Stimulated activated CD4-positive, alpha-beta T cell treated with anti-CD3 and anti-CD28 coated beads, Interleukin-4, amount 100 ng/mL, for 1 hour (primary cell): ENCODE data around the gene SLC1A3.

Experiments
- DNase-seq: peaks from one replicate; pipeline ENCODE4 v3.0.0-alpha.2; 2020

The SLC1A3 gene

GRCh38 chr5:36658038-36658756 lies 51.8 kb downstream of the SLC1A3 start:
- no peak for DNase-seq

GRCh38 chr5:36659411-36659810 lies 53.0 kb downstream of the SLC1A3 start:
- no peak for DNase-seq

- DNase-seq: no peak
Measured at GRCh38 chr5:36660397-36661049, 54.1 kb downstream of the SLC1A3 start.

- no peak for DNase-seq
Measured at GRCh38 chr5:36661456-36662220, 55.2 kb downstream of the SLC1A3 start.

- no peak for DNase-seq
Measured at GRCh38 chr5:36662291-36662851, 56.0 kb downstream of the SLC1A3 start.

- no peak for DNase-seq
Measured at GRCh38 chr5:36664766-36665165, 58.4 kb downstream of the SLC1A3 start.

DNA sequence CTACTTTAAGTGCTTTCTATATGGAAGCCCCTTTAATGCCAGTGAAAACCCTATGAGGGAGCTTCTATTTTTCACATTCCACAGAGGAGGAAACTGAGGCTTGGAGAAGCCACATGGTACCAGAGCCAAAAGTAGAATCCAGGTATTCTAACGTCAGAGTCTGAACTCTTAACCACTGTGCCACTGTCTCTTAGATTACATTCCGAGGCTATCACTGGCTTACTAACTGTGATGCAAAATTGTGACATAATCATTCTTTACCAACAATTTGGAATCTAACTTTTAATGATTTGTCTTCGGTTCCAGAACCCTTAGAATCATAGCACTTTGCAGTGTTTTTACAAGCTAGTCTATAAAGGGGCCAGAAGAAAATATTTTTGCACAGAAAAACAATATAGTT lies 59.2 kb downstream of the SLC1A3 start:
- DNase-seq: no peak

GRCh38 chr5:36666274-36666673 lies 59.9 kb downstream of the SLC1A3 start:
- DNase-seq: no peak

DNA sequence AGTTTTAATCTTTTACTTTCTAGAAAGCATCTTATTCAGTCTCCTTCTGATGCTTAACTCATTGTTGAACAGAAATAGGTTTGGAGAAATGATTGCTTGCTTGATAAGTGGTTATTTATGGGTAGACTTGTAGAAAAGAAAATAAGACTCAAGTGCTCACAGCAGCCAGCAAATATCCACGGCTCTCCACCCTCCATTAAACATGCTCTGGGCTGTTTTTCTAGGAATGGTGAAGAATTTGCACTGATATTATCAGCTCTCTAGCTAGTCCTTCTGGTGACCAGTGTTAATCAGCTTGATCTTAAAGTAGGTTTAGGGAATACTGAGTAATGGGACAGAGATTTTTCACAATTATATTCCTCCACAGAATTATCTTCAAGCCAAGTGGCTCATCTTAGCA lies 60.6 kb downstream of the SLC1A3 start:
- no peak for DNase-seq

- DNase-seq: no peak
Measured at GRCh38 chr5:36667824-36668223, 61.4 kb downstream of the SLC1A3 start.

DNA sequence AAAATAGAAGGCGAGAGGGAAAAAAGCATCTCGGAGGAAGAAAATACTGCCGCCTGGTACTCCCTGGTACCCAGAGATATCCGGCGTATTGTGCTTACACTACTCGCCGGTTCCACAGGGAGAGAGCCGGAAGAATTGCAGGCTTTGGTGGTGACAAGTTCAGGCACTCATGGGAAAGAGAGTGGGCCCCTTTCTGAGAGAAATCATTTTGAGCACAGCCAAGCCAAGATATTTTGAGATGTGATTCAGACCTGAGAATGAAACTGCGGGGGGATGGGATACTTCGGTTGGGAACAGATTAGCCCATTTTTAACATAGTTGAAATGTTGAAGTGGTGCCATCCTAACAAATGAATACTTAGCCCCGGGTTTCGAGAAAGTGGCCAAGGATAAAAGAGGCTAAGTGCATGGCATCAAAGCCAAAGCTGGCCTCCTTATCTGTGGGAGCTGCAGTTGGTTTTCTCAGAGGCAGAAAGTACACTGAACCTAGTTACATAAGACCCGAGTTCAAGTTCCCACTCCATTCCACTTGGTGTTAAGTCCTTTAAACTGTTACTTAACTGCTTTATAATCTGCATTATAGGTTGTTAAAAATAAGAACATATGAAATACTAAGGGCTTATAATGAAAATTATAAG lies 62.7 kb downstream of the SLC1A3 start:
- no peak for DNase-seq

DNA sequence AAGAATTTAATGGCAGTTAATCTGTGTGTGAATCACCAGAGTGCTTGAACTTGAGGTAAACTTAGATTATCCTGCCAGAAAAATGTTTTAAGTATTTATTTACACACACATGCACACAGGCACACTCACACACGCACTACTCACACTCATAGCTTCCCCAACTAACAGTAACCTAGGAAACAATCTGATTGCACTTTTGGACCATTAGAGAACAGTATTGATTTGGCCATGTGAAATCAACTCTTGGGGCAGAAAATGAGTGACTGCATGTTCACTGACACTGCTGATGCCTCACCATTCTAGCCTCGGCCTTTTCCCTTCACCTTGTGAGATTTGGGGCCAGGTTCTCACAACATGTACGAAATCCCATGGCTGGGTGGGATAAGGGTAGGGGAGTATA lies 64.1 kb downstream of the SLC1A3 start:
- no peak for DNase-seq

GRCh38 chr5:36675282-36675681 lies 68.9 kb downstream of the SLC1A3 start:
- DNase-seq: no peak

- no peak for DNase-seq
Measured at GRCh38 chr5:36679221-36679989, 73.0 kb downstream of the SLC1A3 start.

DNA sequence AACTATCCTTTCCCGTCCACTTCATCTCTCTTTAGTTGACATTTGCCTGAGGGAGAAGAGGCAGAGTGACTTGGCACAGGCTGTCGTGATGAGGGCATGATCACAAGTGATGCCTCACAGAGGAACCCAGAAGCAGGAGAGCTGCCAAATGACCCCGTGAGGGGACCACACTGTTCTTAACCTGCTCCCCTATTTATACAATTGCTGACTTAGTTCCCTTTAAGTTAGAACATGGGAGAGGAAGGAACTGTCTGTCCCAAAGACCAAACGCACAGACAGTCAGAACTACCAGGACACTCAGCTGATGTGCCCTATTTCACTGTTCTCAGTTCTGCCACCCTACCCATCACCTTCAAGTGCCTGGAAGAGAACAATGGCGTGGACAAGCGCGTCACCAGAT lies 73.7 kb downstream of the SLC1A3 start:
- no peak for DNase-seq

GRCh38 chr5:36681711-36682110 lies 75.3 kb downstream of the SLC1A3 start:
- DNase-seq: no peak

GRCh38 chr5:36682499-36682898 lies 76.1 kb downstream of the SLC1A3 start:
- DNase-seq: no peak

GRCh38 chr5:36683821-36684434 lies 77.5 kb downstream of the SLC1A3 start:
- DNase-seq: no peak

DNA sequence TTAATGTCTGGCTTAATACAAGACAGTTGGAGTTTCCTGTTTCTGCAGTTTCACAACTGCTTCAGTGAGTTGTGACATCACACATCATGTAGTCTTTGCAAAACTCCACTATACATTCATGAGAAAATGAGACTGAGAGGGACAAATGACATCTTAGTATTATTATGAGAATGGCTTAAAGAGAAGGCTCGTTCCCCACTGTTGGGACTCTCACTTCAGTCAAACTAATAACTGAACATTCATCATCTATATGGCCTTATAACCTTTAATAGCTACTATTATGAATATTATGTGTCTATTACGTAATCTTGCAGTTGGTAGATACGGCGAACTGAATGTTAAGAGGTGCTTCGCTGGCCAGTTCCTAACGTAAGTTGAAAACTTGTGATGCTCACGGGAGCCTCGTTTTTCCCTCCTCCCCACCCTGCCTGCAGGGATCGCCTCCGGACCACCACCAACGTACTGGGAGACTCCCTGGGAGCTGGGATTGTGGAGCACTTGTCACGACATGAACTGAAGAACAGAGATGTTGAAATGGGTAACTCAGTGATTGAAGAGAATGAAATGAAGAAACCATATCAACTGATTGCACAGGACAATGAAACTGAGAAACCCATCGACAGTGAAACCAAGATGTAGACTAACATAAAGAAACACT lies 79.4 kb downstream of the SLC1A3 start:
- DNase-seq: no peak

- no peak for DNase-seq
Measured at GRCh38 chr5:36686881-36687280, 80.5 kb downstream of the SLC1A3 start.

GRCh38 chr5:36688722-36689121 lies 82.3 kb downstream of the SLC1A3 start:
- DNase-seq: no peak
